Liver (tissue), 3 donors: ENCODE data around the gene PARP14.

Source experiments
- ATF3 ChIP-seq: IDR thresholded peaks from 2 replicates; pipeline ENCODE4 v1.6.1; 2016; ENCODE audit warnings: antibody characterized with exemption
- FOXA1 ChIP-seq: IDR thresholded peaks from 2 replicates; pipeline ENCODE4 v1.6.1; 2016; ENCODE audit warnings: antibody characterized with exemption
- GABPA ChIP-seq, 2 donors: IDR thresholded peaks in 1 of 2; conservative IDR thresholded peaks in 1 of 2; 2 replicates each; pipeline ENCODE4 v1.6.1; 2016; ENCODE audit warnings: antibody characterized with exemption in 2 of 2, mild to moderate bottlenecking in 1 of 2, moderate library complexity in 1 of 2
- RAD21 ChIP-seq, 2 donors: IDR thresholded peaks; 2 replicates each; pipeline ENCODE4 v1.6.1; 2016; ENCODE audit warnings: antibody characterized with exemption in 2 of 2, mild to moderate bottlenecking in 2 of 2
- SP1 ChIP-seq: IDR thresholded peaks from 2 replicates; pipeline ENCODE4 v1.6.1; 2018; ENCODE audit warnings: antibody characterized with exemption, mild to moderate bottlenecking
- TAF1 ChIP-seq: conservative IDR thresholded peaks from 2 replicates; pipeline ENCODE4 v1.6.1; 2016; ENCODE audit warnings: antibody characterized with exemption, mild to moderate bottlenecking
- YY1 ChIP-seq: IDR thresholded peaks from 2 replicates; pipeline ENCODE4 v1.6.1; 2016; ENCODE audit warnings: antibody characterized with exemption, mild to moderate bottlenecking
- ZBTB33 ChIP-seq: IDR thresholded peaks from 2 replicates; pipeline ENCODE4 v1.6.1; 2016; ENCODE audit warnings: antibody characterized with exemption
- TF ChIP-seq, protein P1 (sequence below): fragments of 150-350 bp; IDR thresholded peaks from 2 replicates; pipeline ENCODE4 v1.5.1; 2017; ENCODE audit warnings: improper control_type of control experiment, low read depth, low read length; ENCODE audit not compliant: missing input control
- TF ChIP-seq, protein P2 (sequence below): IDR thresholded peaks from 2 replicates; pipeline ENCODE4 v1.6.1; 2016; ENCODE audit warnings: antibody characterized with exemption
- donor health status: healthy.
- donor health status: healthy.

GRCh38 chr3:122743581-122744120, 63.0 kb downstream of the PARP14 start:
- TF ChIP-seq, protein P1, sequence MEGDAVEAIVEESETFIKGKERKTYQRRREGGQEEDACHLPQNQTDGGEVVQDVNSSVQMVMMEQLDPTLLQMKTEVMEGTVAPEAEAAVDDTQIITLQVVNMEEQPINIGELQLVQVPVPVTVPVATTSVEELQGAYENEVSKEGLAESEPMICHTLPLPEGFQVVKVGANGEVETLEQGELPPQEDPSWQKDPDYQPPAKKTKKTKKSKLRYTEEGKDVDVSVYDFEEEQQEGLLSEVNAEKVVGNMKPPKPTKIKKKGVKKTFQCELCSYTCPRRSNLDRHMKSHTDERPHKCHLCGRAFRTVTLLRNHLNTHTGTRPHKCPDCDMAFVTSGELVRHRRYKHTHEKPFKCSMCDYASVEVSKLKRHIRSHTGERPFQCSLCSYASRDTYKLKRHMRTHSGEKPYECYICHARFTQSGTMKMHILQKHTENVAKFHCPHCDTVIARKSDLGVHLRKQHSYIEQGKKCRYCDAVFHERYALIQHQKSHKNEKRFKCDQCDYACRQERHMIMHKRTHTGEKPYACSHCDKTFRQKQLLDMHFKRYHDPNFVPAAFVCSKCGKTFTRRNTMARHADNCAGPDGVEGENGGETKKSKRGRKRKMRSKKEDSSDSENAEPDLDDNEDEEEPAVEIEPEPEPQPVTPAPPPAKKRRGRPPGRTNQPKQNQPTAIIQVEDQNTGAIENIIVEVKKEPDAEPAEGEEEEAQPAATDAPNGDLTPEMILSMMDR = no peak
- TF ChIP-seq SP1 = no peak
- TF ChIP-seq, protein P2, sequence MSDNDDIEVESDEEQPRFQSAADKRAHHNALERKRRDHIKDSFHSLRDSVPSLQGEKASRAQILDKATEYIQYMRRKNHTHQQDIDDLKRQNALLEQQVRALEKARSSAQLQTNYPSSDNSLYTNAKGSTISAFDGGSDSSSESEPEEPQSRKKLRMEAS = no peak
- TF ChIP-seq ZBTB33 = no peak
- TF ChIP-seq GABPA (IDR thresholded peaks at IDR 0.05 in 1 of 2, conservative IDR thresholded peaks at IDR 0.05 in 1 of 2) = no peak
- TF ChIP-seq ATF3 = no peak
- TF ChIP-seq FOXA1 = no peak
- no peak for TF ChIP-seq RAD21 (IDR thresholded peaks at IDR 0.05)
- no peak for TF ChIP-seq TAF1
- no peak for TF ChIP-seq YY1
